Astrocyte of the spinal cord (primary cell): ENCODE data around the gene CADPS.

Experiments
- DNase-seq: peaks from one replicate; pipeline ENCODE4 v3.0.0; 2011; ENCODE audit warnings: low read depth, low spot score
- H3K4me3 ChIP-seq: 2 replicates; pipeline ENCODE4 v1.5.1; 2011; ENCODE audit warnings: low read depth, mild to moderate bottlenecking, low read length, moderate library complexity
- in situ Hi-C: cut with HindIII; loops from 2 replicates; pipeline ENCODE4 v1.10.0; 2017; ENCODE audit warnings: low sequenced_read_pairs
- TF ChIP-seq, protein P1 (sequence below): IDR thresholded peaks from 2 replicates; pipeline ENCODE4 v1.5.1; 2012; ENCODE audit warnings: low read depth, mild to moderate bottlenecking, low read length, inconsistent platforms

CADPS gene

GRCh38 chr3:62479326-62479725 is 395.9 kb downstream of the CADPS start:
- no peak for DNase-seq
- H3K4me3 ChIP-seq, result no peak overlapping the region
- TF ChIP-seq, protein P1, sequence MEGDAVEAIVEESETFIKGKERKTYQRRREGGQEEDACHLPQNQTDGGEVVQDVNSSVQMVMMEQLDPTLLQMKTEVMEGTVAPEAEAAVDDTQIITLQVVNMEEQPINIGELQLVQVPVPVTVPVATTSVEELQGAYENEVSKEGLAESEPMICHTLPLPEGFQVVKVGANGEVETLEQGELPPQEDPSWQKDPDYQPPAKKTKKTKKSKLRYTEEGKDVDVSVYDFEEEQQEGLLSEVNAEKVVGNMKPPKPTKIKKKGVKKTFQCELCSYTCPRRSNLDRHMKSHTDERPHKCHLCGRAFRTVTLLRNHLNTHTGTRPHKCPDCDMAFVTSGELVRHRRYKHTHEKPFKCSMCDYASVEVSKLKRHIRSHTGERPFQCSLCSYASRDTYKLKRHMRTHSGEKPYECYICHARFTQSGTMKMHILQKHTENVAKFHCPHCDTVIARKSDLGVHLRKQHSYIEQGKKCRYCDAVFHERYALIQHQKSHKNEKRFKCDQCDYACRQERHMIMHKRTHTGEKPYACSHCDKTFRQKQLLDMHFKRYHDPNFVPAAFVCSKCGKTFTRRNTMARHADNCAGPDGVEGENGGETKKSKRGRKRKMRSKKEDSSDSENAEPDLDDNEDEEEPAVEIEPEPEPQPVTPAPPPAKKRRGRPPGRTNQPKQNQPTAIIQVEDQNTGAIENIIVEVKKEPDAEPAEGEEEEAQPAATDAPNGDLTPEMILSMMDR, result no peak
- in situ Hi-C loops, result no loop called here

- DNase-seq, result no peak
- in situ Hi-C loops, result no loop called here
- H3K4me3 ChIP-seq, result no peak overlapping the region
- TF ChIP-seq, protein P1, result no peak
These were observed 399.9 kb downstream of the CADPS start for GRCh38 chr3:62475306-62475705.

DNA sequence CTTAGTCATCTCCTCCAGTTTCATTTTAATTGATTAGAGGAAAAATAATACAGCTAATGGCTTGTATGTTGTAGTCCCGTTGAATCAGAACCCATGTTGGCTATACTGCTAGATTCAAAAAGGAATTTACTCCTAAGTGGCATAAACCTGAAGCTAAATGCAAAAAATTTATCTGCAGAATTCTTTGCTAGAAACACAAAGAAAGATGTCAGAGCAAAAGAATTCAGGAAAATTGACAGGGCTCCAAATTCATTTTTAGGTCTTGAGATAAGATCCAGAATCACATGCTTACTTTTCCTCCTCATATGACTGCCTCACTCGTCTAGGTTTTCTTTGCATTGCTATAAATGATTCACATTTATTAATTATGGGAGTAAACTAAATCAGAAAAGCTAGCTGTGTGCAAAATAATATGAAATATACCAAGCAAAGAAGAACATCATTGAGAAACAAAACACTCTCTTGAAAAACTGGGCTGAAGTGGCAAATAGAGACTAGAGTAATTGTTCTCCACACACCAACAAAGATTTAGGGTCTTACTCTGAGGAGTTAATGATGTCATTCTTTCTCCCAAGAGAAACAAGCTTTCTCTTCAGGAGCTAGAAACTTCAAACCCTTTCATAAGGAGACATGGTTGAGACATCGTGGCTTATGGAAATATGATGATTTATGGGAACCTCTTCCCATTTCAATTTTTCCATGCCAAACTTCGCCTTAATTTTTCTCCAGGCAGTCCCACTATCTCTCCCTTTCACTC is 407.1 kb downstream of the CADPS start:
- H3K4me3 ChIP-seq, result no peak overlapping the region
- TF ChIP-seq, protein P1, result no peak
- in situ Hi-C loops, result no loop called here
- no peak for DNase-seq

- no peak overlapping the region for H3K4me3 ChIP-seq
- TF ChIP-seq, protein P1, result no peak
- in situ Hi-C loops, result no loop called here
- no peak for DNase-seq
These were observed 412.4 kb downstream of the CADPS start for GRCh38 chr3:62462788-62463187.

GRCh38 chr3:62462104-62462762 is 413.0 kb downstream of the CADPS start:
- in situ Hi-C loops, result no loop called here

GRCh38 chr3:62454916-62455315 is 420.3 kb downstream of the CADPS start:
- H3K4me3 ChIP-seq, result no peak overlapping the region
- in situ Hi-C loops, result no loop called here
- no peak for DNase-seq
- TF ChIP-seq, protein P1, result no peak

More at GRCh38 chr3:62462104-62462762, 413.0 kb downstream of the CADPS start:
- no peak for DNase-seq
- TF ChIP-seq, protein P1, result no peak
- no peak overlapping the region for H3K4me3 ChIP-seq
